ENCODE results near the gene PKD2L1. TPM values are rescaled to one million over a fixed set of nuclear protein-coding genes. Genes with fewer than 3 reads are reported as not detected.

PKD2L1 gene
- total and polyA plus RNA-seq, 10 of the 15 experiments (the other 5 are each of a cell fraction or from before 2014, with no cell fraction given): 0.05 to 0.17 (median 0.08) TPM; not detected in 6

DNA sequence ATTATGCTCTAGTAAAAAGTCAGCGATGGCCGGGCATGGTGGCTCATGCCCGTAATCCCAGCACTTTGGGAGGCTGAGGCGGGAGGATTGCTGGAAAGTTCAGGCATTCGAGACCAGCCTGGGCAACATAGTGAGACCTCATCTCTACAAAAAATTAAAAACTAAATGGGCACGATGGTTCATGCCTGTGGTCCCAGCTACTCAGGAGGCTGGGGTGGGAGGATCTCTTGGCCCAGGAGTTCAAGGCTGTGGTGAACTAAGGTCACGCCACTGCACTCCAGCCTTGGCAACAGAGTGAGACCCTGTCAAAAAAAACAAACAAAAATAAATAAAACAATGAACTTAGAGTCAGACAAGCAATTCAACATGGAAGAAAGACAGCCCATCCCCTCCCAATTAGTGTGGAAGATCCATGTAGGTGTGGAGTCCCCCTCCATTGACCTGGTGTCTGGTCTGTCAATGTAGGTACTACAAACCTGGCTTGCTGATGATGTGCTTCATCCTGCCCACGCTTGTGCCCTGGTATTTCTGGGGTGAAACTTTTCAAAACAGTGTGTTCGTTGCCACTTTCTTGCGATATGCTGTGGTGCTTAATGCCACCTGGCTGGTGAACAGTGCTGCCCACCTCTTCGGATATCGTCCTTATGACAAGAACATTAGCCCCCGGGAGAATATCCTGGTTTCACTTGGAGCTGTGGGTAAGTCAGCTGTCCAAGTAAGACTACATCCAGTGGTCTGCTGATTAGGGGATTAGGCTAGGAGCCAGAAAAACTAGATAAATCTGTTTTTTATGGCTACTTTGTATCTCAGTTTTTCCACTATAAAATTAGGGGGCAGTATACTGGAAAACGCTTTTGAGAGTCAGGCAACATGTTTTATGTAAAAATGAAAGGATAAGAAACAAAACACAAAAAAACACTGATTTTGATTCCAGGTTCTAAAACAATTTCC is 26.3 kb upstream of the PKD2L1 start:
- FAIRE-seq: no peak
- Histone ChIP-seq H3K4me2 (ENCODE audit: control insufficient read depth, insufficient read depth) (no peak overlapping the region), H4K20me1 (ENCODE audit: control insufficient read depth, insufficient read depth) (no peaks in the 10 kb centered on the region), H3K4me3 (no peak overlapping the region), H3K9me3 (replicated peaks; ENCODE audit: control insufficient read depth, insufficient read depth, low read length) (no peaks in the 10 kb centered on the region), H3K27me3 (replicated peaks in 1 of 2; ENCODE audit: control insufficient read depth in 2 of 2, insufficient read depth in 2 of 2, low read length in 1 of 2) (no peaks in the 10 kb centered on the region), H3K79me2 (ENCODE audit: control insufficient read depth, insufficient read depth, low read length) (peaks cover 15% of the 10 kb centered on the region), H2AFZ (ENCODE audit: control insufficient read depth, low read depth, low read length) (no peak overlapping the region), H3K36me3 (ENCODE audit: control insufficient read depth in 2 of 2, insufficient read depth in 2 of 2, low read length in 1 of 2) (peaks cover 8 to 46% of the 10 kb centered on the region in 2 experiments), H3K9ac (ENCODE audit: control insufficient read depth, insufficient read depth, low read length) (no peak overlapping the region), H3K4me1 (ENCODE audit: control insufficient read depth, insufficient read depth, low read length) (no peaks in the 10 kb centered on the region), H3K27ac (ENCODE audit: control insufficient read depth, insufficient read depth) (no peak overlapping the region)
- 90% methylated on average over 14 of the region's 14 CpGs for WGBS (ENCODE audit: insufficient coverage, insufficient replicate concordance, low lambda C conversion rate, missing lambda C conversion rate)
- TF ChIP-seq SIX5 (IDR thresholded peaks at IDR 0.05; ENCODE audit: low read depth, low read length, severe bottlenecking): no peak
- TF ChIP-seq RBBP5 (conservative IDR thresholded peaks at IDR 0.05): no peak
- no peak for TF ChIP-seq ZBTB11 (CRISPR knock-in tag; IDR thresholded peaks at IDR 0.05)
- TF ChIP-seq, protein P1, sequence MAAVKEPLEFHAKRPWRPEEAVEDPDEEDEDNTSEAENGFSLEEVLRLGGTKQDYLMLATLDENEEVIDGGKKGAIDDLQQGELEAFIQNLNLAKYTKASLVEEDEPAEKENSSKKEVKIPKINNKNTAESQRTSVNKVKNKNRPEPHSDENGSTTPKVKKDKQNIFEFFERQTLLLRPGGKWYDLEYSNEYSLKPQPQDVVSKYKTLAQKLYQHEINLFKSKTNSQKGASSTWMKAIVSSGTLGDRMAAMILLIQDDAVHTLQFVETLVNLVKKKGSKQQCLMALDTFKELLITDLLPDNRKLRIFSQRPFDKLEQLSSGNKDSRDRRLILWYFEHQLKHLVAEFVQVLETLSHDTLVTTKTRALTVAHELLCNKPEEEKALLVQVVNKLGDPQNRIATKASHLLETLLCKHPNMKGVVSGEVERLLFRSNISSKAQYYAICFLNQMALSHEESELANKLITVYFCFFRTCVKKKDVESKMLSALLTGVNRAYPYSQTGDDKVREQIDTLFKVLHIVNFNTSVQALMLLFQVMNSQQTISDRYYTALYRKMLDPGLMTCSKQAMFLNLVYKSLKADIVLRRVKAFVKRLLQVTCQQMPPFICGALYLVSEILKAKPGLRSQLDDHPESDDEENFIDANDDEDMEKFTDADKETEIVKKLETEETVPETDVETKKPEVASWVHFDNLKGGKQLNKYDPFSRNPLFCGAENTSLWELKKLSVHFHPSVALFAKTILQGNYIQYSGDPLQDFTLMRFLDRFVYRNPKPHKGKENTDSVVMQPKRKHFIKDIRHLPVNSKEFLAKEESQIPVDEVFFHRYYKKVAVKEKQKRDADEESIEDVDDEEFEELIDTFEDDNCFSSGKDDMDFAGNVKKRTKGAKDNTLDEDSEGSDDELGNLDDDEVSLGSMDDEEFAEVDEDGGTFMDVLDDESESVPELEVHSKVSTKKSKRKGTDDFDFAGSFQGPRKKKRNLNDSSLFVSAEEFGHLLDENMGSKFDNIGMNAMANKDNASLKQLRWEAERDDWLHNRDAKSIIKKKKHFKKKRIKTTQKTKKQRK (IDR thresholded peaks at IDR 0.05; ENCODE audit: low read depth, low read length): no peak
- no peak for TF ChIP-seq SREBF1 (IDR thresholded peaks at IDR 0.05; ENCODE audit: low read length)
- TF ChIP-seq SMARCA5 (IDR thresholded peaks at IDR 0.05): no peak
- no peak for TF ChIP-seq YBX1 (IDR thresholded peaks at IDR 0.05)
- intact Hi-C loops (cut with micrococcal nuclease; ENCODE audit: unreplicated experiment): no loop called here
- ChIA-PET CTCF (interaction anchor here (1.1 to 1.2 kb wide), 2 partner anchors 10 to 76 kb away, joined by 3 read pairs; no protein-coding TSS in a partner anchor), SMC1A (ENCODE audit: uncharacterized antibody, unreplicated experiment) (no interaction called here), POLR2A (no interaction called here), RAD21 (ENCODE audit: unreplicated experiment) (no interaction called here)
- DNase-seq (ENCODE audit: low read depth, low spot score): no peak
- in situ Hi-C loops (cut with MboI): no loop called here
- no TSS peak for BruUV-seq (replicated peaks)
- no peak for ATAC-seq
